Small intestine (tissue), 7 donors: ENCODE results near the gene LSM3. TPM values are rescaled to one million over a fixed set of nuclear protein-coding genes. Genes with fewer than 3 reads are reported as not detected.
"Not testable (repeated sequence)": the region's sequence is repeated elsewhere in the genome, so short reads cannot be mapped to it uniquely, and the experiment has no call there.

Experiments used
- DNase-seq, 2 donors: peaks; one replicate each; pipeline versions ENCODE4 v3.0.0 to v3.0.0-alpha.2; 2013
- FAIRE-seq: peaks from 2 replicates; lab custom pipeline; 2012; peaks lifted over from hg19 to GRCh38; lab: Jason Lieb, UNC
- H3K27ac ChIP-seq, 3 donors: one replicate each; pipeline ENCODE4 v1.5.1; 2013; ENCODE audit warnings: low read length in 2 of 3, mild to moderate bottlenecking in 2 of 3, control low read depth in 1 of 3, inconsistent platforms in 1 of 3, low read depth in 1 of 3, moderate library complexity in 1 of 3
- H3K27me3 ChIP-seq, 3 donors: one replicate each; pipeline ENCODE4 v1.6.1; 2013; ENCODE audit warnings: low read length in 3 of 3, inconsistent platforms in 1 of 3; ENCODE audit not compliant: control insufficient read depth in 3 of 3, insufficient read depth in 3 of 3
- H3K36me3 ChIP-seq, 3 donors: one replicate each; pipeline ENCODE4 v1.6.1; 2013; ENCODE audit warnings: low read length in 3 of 3, inconsistent platforms in 1 of 3, low read depth in 1 of 3, mild to moderate bottlenecking in 1 of 3, moderate library complexity in 1 of 3; ENCODE audit not compliant: control insufficient read depth in 3 of 3, insufficient read depth in 2 of 3
- H3K4me1 ChIP-seq, 3 donors: one replicate each; pipeline ENCODE4 v1.6.1; 2013; ENCODE audit warnings: low read length in 2 of 3, inconsistent platforms in 1 of 3, low read depth in 1 of 3, mild to moderate bottlenecking in 1 of 3, moderate library complexity in 1 of 3; ENCODE audit not compliant: control insufficient read depth in 3 of 3, insufficient read depth in 2 of 3
- H3K4me3 ChIP-seq, 3 donors: one replicate each; pipeline ENCODE4 v1.5.1; 2013; ENCODE audit warnings: low read length in 3 of 3, control low read depth in 1 of 3, inconsistent platforms in 1 of 3, low read depth in 1 of 3, mild to moderate bottlenecking in 1 of 3, moderate library complexity in 1 of 3
- H3K9me3 ChIP-seq, 2 donors: one replicate each; pipeline ENCODE4 v1.6.1; 2013; ENCODE audit warnings: low read depth in 1 of 2, low read length in 1 of 2; ENCODE audit not compliant: control insufficient read depth in 2 of 2, insufficient read depth in 1 of 2
- WGBS, 3 donors: extraction: QIAGEN DNeasy Blood & Tissue Kit; methylation state at CpG; one replicate each; pipeline ENCODE4 v1.1.7; 2013; 5-methylcytosine and 5-hydroxymethylcytosine counted together
- polyA plus RNA-seq, 4 donors: library from polyadenylated mRNA; stranded (reverse) in 3 of 4; unstranded in 1 of 4; fragments of 200-250 nt in 3 of 4; fragments of 120-200 nt in 1 of 4; gene quantifications; one replicate each; pipeline versions ENCODE4 v1.2.1 to v1.2.3, GENCODE V29; 2013
- donor health status: healthy with polysubstance abuse.
- donor health status: control.
- donor health status: control.
- donor health status: Bipolar disorder and iron deficiency.
- donor health status: healthy.

LSM3 gene
- polyA plus RNA-seq, 4 donors = 12.2 to 18.4 (median 13.6) TPM

- FAIRE-seq = no peak
These were observed 46.8 kb downstream of the LSM3 start for GRCh38 chr3:14225421-14225820.

DNA sequence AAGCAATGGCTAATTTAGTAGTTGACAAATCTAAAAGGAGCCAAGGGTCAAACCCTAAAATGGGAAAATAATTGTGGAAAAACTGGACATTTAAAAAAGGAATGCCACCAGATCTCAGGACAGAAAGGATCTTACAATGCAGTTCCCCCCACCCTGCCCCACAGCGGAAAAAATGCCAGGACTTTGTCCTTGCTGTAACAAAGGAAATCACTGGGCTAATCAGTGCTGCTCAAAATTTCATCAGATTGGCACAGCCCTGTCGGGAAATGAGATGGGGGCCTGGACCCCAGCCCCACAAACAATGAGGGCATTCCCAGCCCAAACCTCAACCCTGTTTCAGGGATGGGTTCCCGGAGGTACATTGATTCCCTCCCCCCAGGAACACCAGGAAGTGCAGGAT, 47.7 kb downstream of the LSM3 start:
- FAIRE-seq, H3K36me3 ChIP-seq, H3K9me3 ChIP-seq, H3K4me3 ChIP-seq, H3K27me3 ChIP-seq: not testable (repeated sequence)
- peak overlapping the region; percentile 22 to 63 (median 23) for H3K27ac ChIP-seq
- H3K4me1 ChIP-seq = peaks cover 4 to 54% (median 5%) of the 10 kb centered on the region in 3 donors
- 17 to 57% (median 33%) methylated on average over 3 of the region's 3 CpGs for WGBS, 3 donors
- DNase-seq = peak in 1 of 2 donors; percentile 63

More at GRCh38 chr3:14225421-14225820, 46.8 kb downstream of the LSM3 start:
- H3K27me3 ChIP-seq = no peaks in the 10 kb centered on the region
- WGBS, 3 donors = 31 to 48% (median 41%) methylated on average over 9 of the region's 9 CpGs
- H3K27ac ChIP-seq = peak overlapping the region in 2 of 3 donors; percentile 5 to 7
- DNase-seq = no peak
- no peaks in the 10 kb centered on the region for H3K36me3 ChIP-seq
- H3K9me3 ChIP-seq = no peaks in the 10 kb centered on the region
- H3K4me1 ChIP-seq = peaks cover 4 to 52% (median 5%) of the 10 kb centered on the region in 3 donors
- no peak overlapping the region for H3K4me3 ChIP-seq

- Histone ChIP-seq H3K9me3 (no peaks in the 10 kb centered on the region), H3K27me3 (no peaks in the 10 kb centered on the region), H3K4me1 (peaks cover 4 to 69% (median 9%) of the 10 kb centered on the region in 3 donors), H3K4me3 (no peak overlapping the region), H3K36me3 (no peaks in the 10 kb centered on the region), H3K27ac (peak overlapping the region in 2 of 3 donors; percentile 59 to 62)
- no peak for FAIRE-seq
- WGBS, 3 donors = 9 to 38% (median 32%) methylated on average over 1 of the region's 1 CpG
- peak; percentile 88 to 95 for DNase-seq
These were observed 49.2 kb downstream of the LSM3 start for GRCh38 chr3:14227856-14228255.

DNA sequence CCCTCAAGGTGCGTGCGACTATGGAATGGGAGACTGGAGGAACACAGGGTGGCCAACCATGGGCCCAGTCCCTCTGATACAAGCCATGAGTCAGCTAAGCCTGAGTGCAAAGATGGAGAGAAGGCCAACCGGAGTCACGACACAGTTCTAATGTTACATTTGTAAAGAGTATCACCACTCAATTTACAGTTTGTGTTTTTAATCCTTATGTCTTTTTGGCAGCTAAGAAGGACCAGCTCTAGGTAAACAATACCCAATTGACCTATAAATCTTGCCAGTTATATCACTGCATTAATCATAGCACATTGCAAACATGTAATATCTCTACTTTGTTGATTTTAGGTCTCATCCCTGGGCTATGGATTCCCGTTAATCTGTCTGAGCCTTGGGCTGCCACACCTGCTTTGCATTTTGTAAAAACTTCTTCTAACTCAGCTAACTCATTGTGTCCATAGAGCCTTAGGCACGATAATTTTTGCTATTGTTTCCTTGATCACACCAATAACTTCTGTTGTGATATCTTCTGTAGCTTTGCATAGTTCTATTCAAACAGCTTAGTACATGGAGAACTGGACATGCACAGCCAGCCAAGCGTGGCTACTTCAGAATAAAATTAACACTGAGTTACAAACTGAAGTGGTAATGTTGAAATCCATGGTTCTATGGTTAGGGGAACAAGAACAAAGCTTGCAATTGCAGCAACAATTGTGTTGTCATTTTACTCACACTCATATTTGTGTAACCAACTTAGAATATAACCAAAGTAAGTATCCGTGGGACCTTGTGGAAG, 50.3 kb downstream of the LSM3 start:
- Histone ChIP-seq H3K9me3 (peaks cover 0 to 4% of the 10 kb centered on the region in 2 donors), H3K4me3 (no peak overlapping the region), H3K27me3 (no peaks in the 10 kb centered on the region), H3K4me1 (peaks cover 4 to 77% (median 9%) of the 10 kb centered on the region in 3 donors), H3K36me3 (no peaks in the 10 kb centered on the region), H3K27ac (peak overlapping the region in 2 of 3 donors; percentile 59 to 62)
- DNase-seq (no peak), FAIRE-seq (no peak)
- 72 to 74% (median 72%) methylated on average over 8 of the region's 8 CpGs for WGBS, 3 donors

GRCh38 chr3:14229695-14230094, 51.1 kb downstream of the LSM3 start:
- not testable (repeated sequence) for H3K4me3 ChIP-seq, H3K27ac ChIP-seq, H3K36me3 ChIP-seq, FAIRE-seq, DNase-seq, H3K9me3 ChIP-seq, H3K27me3 ChIP-seq
- 70 to 83% (median 77%) methylated on average over 6 of the region's 6 CpGs for WGBS, 3 donors
- H3K4me1 ChIP-seq = peaks cover 4 to 77% (median 9%) of the 10 kb centered on the region in 3 donors

- Histone ChIP-seq H3K27me3 (no peaks in the 10 kb centered on the region), H3K27ac (no peak overlapping the region), H3K4me3 (no peak overlapping the region), H3K9me3 (peaks cover 0 to 8% of the 10 kb centered on the region in 2 donors), H3K4me1 (peaks cover 4 to 77% (median 11%) of the 10 kb centered on the region in 3 donors), H3K36me3 (no peaks in the 10 kb centered on the region)
- no peak for FAIRE-seq
- no peak for DNase-seq
- WGBS, 3 donors = 89 to 98% (median 92%) methylated on average over 5 of the region's 5 CpGs
These were observed 52.1 kb downstream of the LSM3 start for GRCh38 chr3:14230729-14231128.

DNA sequence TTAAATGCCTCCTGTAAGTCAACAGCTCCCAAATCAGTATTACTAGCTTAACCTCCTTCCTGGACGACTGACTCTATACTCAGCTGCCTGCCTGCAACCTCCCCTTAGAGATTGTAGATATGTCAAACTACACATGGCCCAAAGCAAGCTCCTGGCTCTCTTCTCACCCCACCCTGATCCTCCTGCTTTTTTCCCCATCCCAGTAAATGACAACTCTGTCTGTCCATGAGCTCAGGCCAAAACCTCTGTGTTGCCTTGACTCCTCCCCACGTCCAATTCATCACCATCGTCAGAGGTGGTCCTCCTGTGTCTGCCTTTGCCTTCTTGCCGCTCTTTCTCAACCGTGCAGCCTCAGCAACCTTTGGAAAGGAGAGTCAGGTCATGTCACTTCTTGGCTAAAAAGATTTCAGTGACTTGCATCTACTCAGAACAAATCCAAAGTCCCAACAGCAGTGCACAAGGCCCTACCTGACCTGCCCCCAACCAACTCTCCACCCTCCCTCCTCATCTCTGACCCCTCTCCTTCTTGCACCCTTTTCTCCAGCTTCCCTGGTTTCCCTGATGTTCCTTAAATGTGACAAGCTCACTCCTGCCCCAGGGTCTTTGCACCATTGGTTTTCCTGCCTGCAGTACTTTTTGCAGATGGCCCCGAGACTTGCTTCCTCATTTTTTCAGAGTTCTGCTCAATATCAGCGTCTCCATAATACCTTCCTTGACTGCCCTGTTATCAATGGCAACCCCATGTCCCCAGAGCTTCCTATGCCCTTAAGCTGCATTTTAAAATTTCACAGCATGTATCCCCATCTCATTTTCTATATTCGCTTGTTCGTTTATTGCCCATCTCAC, 52.8 kb downstream of the LSM3 start:
- FAIRE-seq = no peak
- H3K4me1 ChIP-seq = peaks cover 4 to 73% (median 12%) of the 10 kb centered on the region in 3 donors
- DNase-seq = no peak
- peaks cover 0 to 8% of the 10 kb centered on the region in 2 donors for H3K9me3 ChIP-seq
- 79 to 84% (median 80%) methylated on average over 9 of the region's 9 CpGs for WGBS, 3 donors
- no peak overlapping the region for H3K4me3 ChIP-seq
- H3K36me3 ChIP-seq = no peaks in the 10 kb centered on the region
- H3K27ac ChIP-seq = no peak overlapping the region
- no peaks in the 10 kb centered on the region for H3K27me3 ChIP-seq

DNA sequence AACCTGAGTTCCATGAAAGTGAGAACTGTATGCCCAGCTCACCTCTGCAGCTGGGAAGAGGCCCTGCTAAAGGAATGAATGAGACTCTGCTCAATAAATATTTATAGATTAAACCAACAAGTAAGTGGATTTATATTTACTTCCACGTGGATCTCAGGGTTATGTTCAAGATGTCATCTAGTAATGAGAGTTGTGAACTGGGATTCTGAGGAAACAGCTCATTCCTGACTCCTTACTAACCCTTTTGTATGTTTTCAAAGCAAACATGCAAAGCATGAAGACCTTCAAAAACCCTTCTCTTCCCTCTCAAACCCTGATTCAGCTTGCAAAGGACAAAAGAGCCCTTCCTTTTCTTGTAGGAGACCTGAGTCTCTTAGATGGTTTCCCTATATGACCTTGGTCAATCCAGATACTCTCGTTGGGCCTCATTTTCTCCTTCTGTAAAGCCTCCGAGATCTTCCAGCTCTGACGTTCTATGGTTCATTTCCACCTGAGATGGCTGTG, 53.4 kb downstream of the LSM3 start:
- peaks cover 4 to 66% (median 10%) of the 10 kb centered on the region in 3 donors for H3K4me1 ChIP-seq
- FAIRE-seq = no peak
- no peak overlapping the region for H3K4me3 ChIP-seq
- peak overlapping the region; percentile 5 to 91 (median 8) for H3K27ac ChIP-seq
- H3K9me3 ChIP-seq = peaks cover 0 to 8% of the 10 kb centered on the region in 2 donors
- 65 to 82% (median 75%) methylated on average over 4 of the region's 4 CpGs for WGBS, 3 donors
- no peaks in the 10 kb centered on the region for H3K27me3 ChIP-seq
- no peak for DNase-seq
- no peaks in the 10 kb centered on the region for H3K36me3 ChIP-seq
